Gastroesophageal sphincter (tissue), 4 donors: ENCODE measurements around the gene SNRNP40. TPM values are rescaled to one million over a fixed set of nuclear protein-coding genes. Genes with fewer than 3 reads are reported as not detected.
"Not testable (repeated sequence)": the region's sequence is repeated elsewhere in the genome, so short reads cannot be mapped to it uniquely, and the experiment has no call there.

Experiments
- ATAC-seq: fragments of 150-250 bp; one replicate; pipeline ENCODE4 v1.9.1; 2016; ENCODE audit warnings: mild to moderate bottlenecking, moderate library complexity
- H3K27ac ChIP-seq, 4 donors: fragments of 200-600 bp; sonication (generic) in 3 of 4; 1 replicate in 3 of 4; 2 replicates in 1 of 4; pipeline ENCODE4 v1.5.1; 2016 to 2019
- H3K27me3 ChIP-seq: fragments of 200-600 bp; sonication (generic); one replicate; pipeline ENCODE4 v1.5.1; 2019
- H3K36me3 ChIP-seq, 2 donors: fragments of 200-600 bp; sonication (generic); one replicate each; pipeline ENCODE4 v1.5.1; 2019; ENCODE audit warnings: control low read depth in 1 of 2
- H3K4me1 ChIP-seq, 3 donors: fragments of 200-600 bp; sonication (generic); 1 replicate in 2 of 3; 2 replicates in 1 of 3; pipeline ENCODE4 v1.5.1; 2016 to 2019; ENCODE audit warnings: control low read depth in 2 of 3
- H3K4me3 ChIP-seq, 2 donors: fragments of 200-600 bp; sonication (generic); one replicate each; pipeline ENCODE4 v1.5.1; 2019; ENCODE audit warnings: mild to moderate bottlenecking in 1 of 2, moderate library complexity in 1 of 2
- H3K9me3 ChIP-seq, 3 donors: fragments of 200-600 bp; sonication (generic); one replicate each; pipeline ENCODE4 v1.5.1; 2017 to 2019; ENCODE audit warnings: control low read depth in 2 of 3
- CTCF ChIP-seq, 4 experiments: fragments of 200-600 bp in 2 of 4; fragments of 450-650 bp in 2 of 4; sonication (generic) in 1 of 4; IDR thresholded peaks; one replicate each; pipeline ENCODE4 v1.5.1; 2017 to 2019; ENCODE audit warnings: antibody characterized with exemption in 4 of 4, mild to moderate bottlenecking in 2 of 4, moderate library complexity in 2 of 4
- EP300 ChIP-seq: sonication (generic); formaldehyde crosslinking; IDR thresholded peaks from one replicate; pipeline ENCODE4 v1.6.1; 2017; ENCODE audit warnings: antibody characterized with exemption, mild to moderate bottlenecking
- POLR2A ChIP-seq, 2 donors: fragments of 450-650 bp; IDR thresholded peaks; one replicate each; pipeline ENCODE4 v1.6.1; 2017; ENCODE audit warnings: antibody characterized with exemption in 2 of 2, mild to moderate bottlenecking in 2 of 2, moderate library complexity in 1 of 2
- POLR2AphosphoS5 ChIP-seq: sonication (generic); formaldehyde crosslinking; IDR thresholded peaks from one replicate; pipeline ENCODE4 v1.6.1; 2017; ENCODE audit warnings: antibody characterized with exemption
- whole genome bisulfite sequencing, 2 donors: methylation state at CpG; one replicate each; pipeline ENCODE4 v1.1.5; 2018; ENCODE audit warnings: low coverage in 1 of 2; 5-methylcytosine and 5-hydroxymethylcytosine counted together
- total RNA-seq, 4 donors: library from RNA; depleted of rRNA; stranded (reverse); fragments of >200 nt; gene quantifications; one replicate each; pipeline ENCODE4 v1.1.0, GENCODE V29; 2016

Gene SNRNP40
- total RNA-seq, 4 donors from 2014 or later, result 32.5 to 47.5 (median 39.9) TPM

- peaks cover 0 to 94% of the 10 kb centered on the region in 2 donors for H3K36me3 ChIP-seq
- H3K27me3 ChIP-seq, result no peaks in the 10 kb centered on the region
- H3K4me3 ChIP-seq, result no peak overlapping the region
- 86 to 100% methylated on average over 2 of the region's 2 CpGs for WGBS, 2 donors
- no peak for ATAC-seq
- no peaks in the 10 kb centered on the region for H3K9me3 ChIP-seq
- H3K27ac ChIP-seq, result peak overlapping the region in 1 of 4 donors; percentile 15
- H3K4me1 ChIP-seq, result peaks cover 0 to 7% (median 3%) of the 10 kb centered on the region in 3 donors
- TF ChIP-seq POLR2AphosphoS5 (no peak), CTCF (IDR thresholded peaks at IDR 0.05) (no peak), POLR2A (IDR thresholded peaks at IDR 0.05) (no peak), EP300 (no peak)
Measured at GRCh38 chr1:31266547-31266946, 30.0 kb downstream of the SNRNP40 start.

GRCh38 chr1:31264790-31265386 is 31.7 kb downstream of the SNRNP40 start:
- Histone ChIP-seq H3K27me3 (no peaks in the 10 kb centered on the region), H3K4me3 (no peak overlapping the region), H3K36me3 (peaks cover 2 to 94% of the 10 kb centered on the region in 2 donors), H3K27ac (no peak overlapping the region), H3K9me3 (no peaks in the 10 kb centered on the region), H3K4me1 (peaks cover 0 to 7% (median 3%) of the 10 kb centered on the region in 3 donors)
- WGBS, 2 donors, result 67% methylated on average over 1 of the region's 1 CpG; no CpG with 5 or more reads in 1 of the 2 donors
- no peak for TF ChIP-seq POLR2AphosphoS5
- no peak for TF ChIP-seq POLR2A (IDR thresholded peaks at IDR 0.05)
- no peak for TF ChIP-seq EP300
- no peak for TF ChIP-seq CTCF (IDR thresholded peaks at IDR 0.05)
- no peak for ATAC-seq

GRCh38 chr1:31263408-31263807 is 33.2 kb downstream of the SNRNP40 start:
- no peak for ATAC-seq
- H3K36me3 ChIP-seq, result peaks cover 2 to 94% of the 10 kb centered on the region in 2 donors
- no peak overlapping the region for H3K4me3 ChIP-seq
- H3K27me3 ChIP-seq, result no peaks in the 10 kb centered on the region
- H3K4me1 ChIP-seq, result peaks cover 0 to 7% (median 3%) of the 10 kb centered on the region in 3 donors
- TF ChIP-seq EP300 (no peak), CTCF (IDR thresholded peaks at IDR 0.05) (no peak), POLR2AphosphoS5 (no peak), POLR2A (IDR thresholded peaks at IDR 0.05) (no peak)
- 100% methylated on average over 3 of the region's 3 CpGs; no CpG with 5 or more reads in 1 of the 2 donors for WGBS, 2 donors
- H3K9me3 ChIP-seq, result no peaks in the 10 kb centered on the region
- no peak overlapping the region for H3K27ac ChIP-seq

- not testable (repeated sequence) for H3K27ac ChIP-seq, H3K4me1 ChIP-seq, H3K9me3 ChIP-seq, ATAC-seq, H3K27me3 ChIP-seq, H3K4me3 ChIP-seq
- H3K36me3 ChIP-seq, result peaks cover 2 to 94% of the 10 kb centered on the region in 2 donors
- WGBS, 2 donors, result 75 to 84% methylated on average over 3 to 4 of the region's 5 CpGs
Measured at GRCh38 chr1:31262393-31262792, 34.2 kb downstream of the SNRNP40 start.

- Histone ChIP-seq H3K4me1 (peaks cover 0 to 7% (median 3%) of the 10 kb centered on the region in 3 donors), H3K27me3 (no peaks in the 10 kb centered on the region), H3K9me3 (no peaks in the 10 kb centered on the region), H3K27ac (no peak overlapping the region), H3K36me3 (peaks cover 2 to 94% of the 10 kb centered on the region in 2 donors), H3K4me3 (no peak overlapping the region)
- 100% methylated on average over 3 of the region's 3 CpGs; no CpG with 5 or more reads in 1 of the 2 donors for WGBS, 2 donors
- no peak for ATAC-seq
- TF ChIP-seq EP300, result no peak
- no peak for TF ChIP-seq POLR2A (IDR thresholded peaks at IDR 0.05)
- no peak for TF ChIP-seq CTCF (IDR thresholded peaks at IDR 0.05)
- TF ChIP-seq POLR2AphosphoS5, result no peak
Measured at GRCh38 chr1:31261916-31262315, 34.7 kb downstream of the SNRNP40 start.
